ENCODE results near the gene HSPH1. TPM values are rescaled to one million over a fixed set of nuclear protein-coding genes. Genes with fewer than 3 reads are reported as not detected.
A peak's percentile ranks its signal among the peaks of the same experiment; 100 is the strongest.

The HSPH1 gene
- total and polyA plus RNA-seq, 2 of the 13 experiments (the other 11 are each of a cell fraction or from before 2014, with no cell fraction given) = 13.0 to 62.9 TPM

- no peak for TF ChIP-seq REST (IDR thresholded peaks at IDR 0.05; ENCODE audit: borderline replicate concordance in 1 of 2, low read depth in 1 of 2, low read length in 2 of 2)
- TF ChIP-seq ZNF296 (CRISPR knock-in tag; conservative IDR thresholded peaks at IDR 0.05) = no peak
- no peak for TF ChIP-seq ZNF331 (CRISPR knock-in tag; IDR thresholded peaks at IDR 0.05)
- TF ChIP-seq FUBP1 (CRISPR knock-in tag; IDR thresholded peaks at IDR 0.05; ENCODE audit: borderline replicate concordance) = no peak
- no peak for TF ChIP-seq MEIS1 (CRISPR knock-in tag; IDR thresholded peaks at IDR 0.05; ENCODE audit: borderline replicate concordance)
- no peak for TF ChIP-seq ARNT (IDR thresholded peaks at IDR 0.05)
- TF ChIP-seq CTCF (CRISPR knock-in tag; IDR thresholded peaks at IDR 0.05) = peak; percentile 43
- no peak for TF ChIP-seq ZNF782 (CRISPR knock-in tag; IDR thresholded peaks at IDR 0.05; ENCODE audit: borderline replicate concordance)
- TF ChIP-seq ZNF598 (CRISPR knock-in tag; IDR thresholded peaks at IDR 0.05; ENCODE audit: borderline replicate concordance) = no peak
- no peak for TF ChIP-seq MIXL1 (CRISPR knock-in tag; IDR thresholded peaks at IDR 0.05)
- TF ChIP-seq ZNF17 (CRISPR knock-in tag; IDR thresholded peaks at IDR 0.05) = no peak
- no peak for TF ChIP-seq PATZ1 (CRISPR knock-in tag; IDR thresholded peaks at IDR 0.05)
- TF ChIP-seq ZSCAN29 (CRISPR knock-in tag; conservative IDR thresholded peaks at IDR 0.05) = no peak
- no peak for TF ChIP-seq SMARCE1 (IDR thresholded peaks at IDR 0.05; ENCODE audit: borderline replicate concordance)
- TF ChIP-seq SOX13 (IDR thresholded peaks at IDR 0.05) = no peak
- TF ChIP-seq SOX13 (CRISPR knock-in tag; conservative IDR thresholded peaks at IDR 0.05 in 1 of 2, IDR thresholded peaks at IDR 0.05 in 1 of 2) = no peak
- TF ChIP-seq RARG (CRISPR knock-in tag; IDR thresholded peaks at IDR 0.05; ENCODE audit: low read depth) = no peak
Measured at GRCh38 chr13:31175847-31176532, 14.3 kb upstream of the HSPH1 start (continued).

Data from HepG2 (cell line).